Lung microvascular endothelial cell (primary cell): ENCODE results near the gene CYTH3. TPM values are rescaled to one million over a fixed set of nuclear protein-coding genes. Genes with fewer than 3 reads are reported as not detected.
"Not testable (repeated sequence)": the region's sequence is repeated elsewhere in the genome, so short reads cannot be mapped to it uniquely, and the experiment has no call there.

ENCODE experiments used
- DNase-seq, 2 donors: peaks; one replicate each; pipeline versions ENCODE4 v3.0.0 to v3.0.0-alpha.2; 2010; ENCODE audit warnings: low read depth in 2 of 2
- total RNA-seq: library from RNA; depleted of rRNA; stranded (reverse); fragments of >200 nt; gene quantifications from 2 replicates; pipeline ENCODE4 v1.2.1, GENCODE V29; 2014

CYTH3 gene
- total RNA-seq, 1 donor from 2014 or later: 11.1 TPM

DNA sequence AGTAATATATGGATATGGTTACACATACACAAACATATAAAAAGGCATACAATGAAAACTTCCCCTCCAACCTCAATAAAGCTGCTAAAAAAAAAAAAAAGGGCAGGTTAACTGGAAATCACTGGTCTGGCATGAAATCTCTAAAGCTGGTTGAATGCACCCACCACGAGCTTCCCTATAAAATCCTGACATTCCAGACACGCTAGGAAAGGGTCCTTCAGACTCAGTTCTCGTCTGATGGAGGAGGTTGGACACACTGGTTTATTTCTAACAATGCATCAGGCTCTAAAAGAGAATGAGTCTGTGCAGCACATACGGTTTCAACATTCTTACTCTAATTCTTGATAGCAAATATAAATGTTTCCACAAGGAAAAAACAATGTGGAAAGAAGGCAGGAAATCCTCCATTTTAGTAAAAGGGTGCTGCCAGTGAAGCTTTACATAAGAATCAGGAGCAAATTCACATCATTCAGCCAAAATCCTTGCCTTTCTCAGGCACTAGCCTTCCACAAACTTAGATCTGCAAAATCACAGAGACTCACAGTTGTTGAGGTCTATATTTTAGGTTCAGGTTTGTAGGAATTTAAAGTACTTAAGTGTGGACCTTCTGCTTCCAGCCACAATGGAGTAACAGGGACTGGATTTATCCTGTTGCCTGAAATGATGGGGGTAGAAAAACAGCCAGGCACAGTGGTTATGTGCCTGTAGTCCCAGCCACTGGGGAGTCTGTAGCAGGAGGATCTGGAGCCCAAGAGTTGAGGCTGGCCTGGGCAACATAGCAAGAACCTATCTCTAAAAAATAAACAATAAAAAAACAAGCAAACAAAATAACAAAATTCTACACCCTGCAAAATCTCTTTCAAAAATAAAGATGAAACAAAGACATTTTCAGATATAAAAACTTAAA, 73.5 kb downstream of the CYTH3 start:
- no peak for DNase-seq

DNA sequence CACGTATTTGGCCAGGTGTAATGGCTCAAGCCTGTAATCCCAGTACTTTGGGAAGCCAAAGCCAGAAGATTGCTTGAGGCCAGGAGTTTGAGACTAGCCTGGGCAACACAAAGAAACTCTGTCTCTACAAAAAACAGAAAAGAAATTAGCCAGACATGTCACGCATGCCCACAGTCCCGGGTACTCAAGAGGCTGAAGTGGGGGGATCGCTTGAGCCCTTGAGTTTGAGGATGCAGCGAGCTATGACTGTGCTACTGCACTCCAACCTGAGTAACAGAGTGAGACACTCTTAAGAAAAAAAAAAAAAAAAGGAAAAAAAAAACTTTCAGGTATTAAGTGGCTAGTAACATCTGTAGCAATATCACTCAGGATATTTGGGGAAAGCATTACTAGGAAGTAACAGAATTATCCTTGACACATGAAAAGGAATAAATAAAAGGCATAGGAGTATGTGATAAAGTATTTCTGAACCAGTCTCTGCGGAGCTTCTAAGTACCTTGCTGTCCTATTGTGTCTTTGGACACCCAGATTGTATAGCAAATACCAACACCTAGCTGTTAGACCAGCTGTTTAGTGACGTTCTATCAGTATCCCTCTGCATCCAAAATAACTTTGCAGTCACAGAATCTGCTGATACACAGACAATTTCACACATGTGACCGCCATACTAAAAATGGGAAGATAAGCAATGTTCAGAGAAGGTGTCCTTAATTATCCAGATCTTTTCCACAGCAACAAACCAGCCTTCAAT, 74.4 kb downstream of the CYTH3 start:
- DNase-seq: no peak

GRCh38 chr7:6193709-6194108, 78.7 kb downstream of the CYTH3 start:
- DNase-seq: no peak

DNA sequence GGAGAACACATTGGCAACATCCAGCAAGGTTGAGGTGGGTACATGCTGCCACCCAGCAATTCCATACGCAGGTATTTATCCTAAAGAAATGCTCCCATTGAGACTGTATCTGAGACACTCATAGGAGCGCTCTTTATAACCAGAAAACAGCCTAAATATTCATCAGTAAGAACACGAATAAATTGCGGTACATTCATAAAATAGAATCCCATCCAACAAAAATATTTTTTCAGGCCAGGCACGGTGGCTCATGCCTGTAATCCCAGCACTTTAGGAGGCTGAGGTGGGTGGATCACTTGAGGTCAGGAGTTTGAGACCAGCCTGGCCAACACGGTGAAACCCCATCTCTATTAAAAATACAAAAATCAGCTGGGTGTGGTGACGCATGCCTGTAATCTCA, 81.9 kb downstream of the CYTH3 start:
- DNase-seq: not testable (repeated sequence)

GRCh38 chr7:6188389-6188788, 84.0 kb downstream of the CYTH3 start:
- DNase-seq: no peak

DNA sequence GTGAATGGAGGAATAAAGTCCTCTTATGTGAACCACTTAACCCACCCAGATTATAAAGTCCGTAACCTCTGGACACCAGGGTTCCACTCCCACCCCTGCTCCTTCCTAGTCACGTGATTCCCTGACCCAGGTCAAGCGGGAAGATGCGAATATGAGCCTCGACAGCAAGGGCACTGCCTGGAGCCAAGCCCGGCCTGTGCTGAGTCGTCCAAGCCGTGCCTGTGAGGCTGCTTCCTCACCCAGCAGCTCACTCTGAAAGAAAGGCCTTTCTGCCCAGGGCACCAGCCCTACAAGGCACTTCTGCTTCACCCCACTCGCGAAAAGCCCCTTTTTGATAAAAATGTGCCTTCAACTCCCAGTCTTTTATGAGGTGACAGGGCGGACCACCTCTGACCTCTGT, 85.8 kb downstream of the CYTH3 start:
- DNase-seq: no peak

- no peak for DNase-seq
Observed at GRCh38 chr7:6182993-6183392, 89.4 kb downstream of the CYTH3 start.

- DNase-seq: peak in 1 of 2 donors; percentile 47
Observed at GRCh38 chr7:6181136-6181535, 91.3 kb downstream of the CYTH3 start.

- DNase-seq: no peak
Observed at GRCh38 chr7:6180344-6180725, 92.1 kb downstream of the CYTH3 start.

- DNase-seq: no peak
Observed at GRCh38 chr7:6179620-6180343, 92.6 kb downstream of the CYTH3 start.

- DNase-seq: peak in 1 of 2 donors; percentile 31
Observed at GRCh38 chr7:6178298-6179029, 94.0 kb downstream of the CYTH3 start.

DNA sequence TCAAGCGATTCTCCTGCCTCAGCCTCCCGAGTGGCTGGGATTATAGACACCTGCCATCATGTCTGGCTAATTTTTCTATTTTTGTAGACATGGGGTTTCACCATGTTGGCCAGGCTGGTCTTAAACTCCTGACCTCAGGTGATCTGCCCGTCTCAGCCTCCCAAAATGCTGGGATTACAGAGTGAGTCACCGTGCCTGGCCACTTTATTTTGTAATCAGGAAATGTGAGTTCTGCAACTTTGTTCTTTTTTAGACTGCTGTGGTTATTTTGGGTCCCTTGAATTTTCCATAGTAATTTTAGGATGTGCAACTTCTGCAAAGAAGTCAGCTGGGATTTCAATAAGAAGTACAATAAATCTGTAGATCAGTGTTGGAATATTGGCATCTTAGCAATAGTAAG, 96.8 kb downstream of the CYTH3 start:
- DNase-seq: peak; percentile 24 to 27

DNA sequence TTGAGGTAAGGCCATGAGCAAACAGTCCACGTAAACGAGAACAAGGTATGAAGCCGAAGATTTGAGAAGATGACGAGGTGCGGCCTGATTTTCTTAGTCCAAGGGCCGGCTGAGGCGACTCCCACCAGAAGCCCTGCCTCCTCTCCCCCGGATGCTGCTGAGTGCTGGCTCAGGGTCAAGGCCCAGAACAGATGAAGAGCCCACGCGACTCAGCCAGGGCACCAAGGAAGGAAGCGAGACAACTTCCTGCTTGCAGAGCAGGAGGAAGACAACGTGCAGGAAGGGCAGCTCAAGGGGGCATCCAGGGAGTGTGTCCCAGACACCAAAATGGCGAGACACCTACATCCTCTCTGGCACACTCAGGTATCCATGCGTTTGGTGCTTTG, 99.5 kb downstream of the CYTH3 start:
- no peak for DNase-seq

DNA sequence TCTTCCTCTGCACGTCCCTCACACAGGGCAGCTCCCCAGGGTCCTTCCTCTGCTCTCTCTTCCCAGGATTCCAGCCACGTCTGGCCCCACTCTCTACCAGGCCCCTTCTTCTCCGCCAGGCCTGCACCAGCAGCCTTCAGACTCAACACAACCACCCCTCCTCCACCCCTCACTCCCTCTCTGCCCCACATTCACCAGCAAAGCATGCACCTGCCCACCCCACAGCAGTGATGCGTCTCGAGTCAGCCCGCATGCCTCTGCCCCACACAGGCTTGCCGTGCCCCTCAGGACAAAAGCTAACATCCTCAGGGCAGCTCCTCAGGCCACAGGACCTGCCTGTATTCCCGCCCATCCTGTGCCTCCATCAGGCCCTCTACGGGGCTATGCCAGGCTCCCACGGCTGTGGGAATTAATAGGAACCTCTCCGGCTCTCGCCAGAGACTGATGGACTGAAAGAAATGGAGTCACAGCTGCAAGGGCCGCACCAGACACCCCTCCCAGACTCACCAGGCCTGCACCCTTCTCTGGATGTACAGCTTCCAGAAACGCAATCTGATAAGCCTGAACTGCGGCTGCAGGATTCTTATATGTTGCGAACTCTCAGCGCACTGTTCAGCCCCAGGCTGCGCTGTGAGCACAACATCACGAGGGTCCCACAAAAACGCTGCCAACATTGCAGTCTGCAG, 100.1 kb downstream of the CYTH3 start:
- DNase-seq: no peak

GRCh38 chr7:6171532-6172223, 100.7 kb downstream of the CYTH3 start:
- DNase-seq: no peak

- DNase-seq: no peak
Observed at GRCh38 chr7:6170571-6171531, 101.6 kb downstream of the CYTH3 start.

- DNase-seq: no peak
Observed at GRCh38 chr7:6169805-6170520, 102.5 kb downstream of the CYTH3 start.

DNA sequence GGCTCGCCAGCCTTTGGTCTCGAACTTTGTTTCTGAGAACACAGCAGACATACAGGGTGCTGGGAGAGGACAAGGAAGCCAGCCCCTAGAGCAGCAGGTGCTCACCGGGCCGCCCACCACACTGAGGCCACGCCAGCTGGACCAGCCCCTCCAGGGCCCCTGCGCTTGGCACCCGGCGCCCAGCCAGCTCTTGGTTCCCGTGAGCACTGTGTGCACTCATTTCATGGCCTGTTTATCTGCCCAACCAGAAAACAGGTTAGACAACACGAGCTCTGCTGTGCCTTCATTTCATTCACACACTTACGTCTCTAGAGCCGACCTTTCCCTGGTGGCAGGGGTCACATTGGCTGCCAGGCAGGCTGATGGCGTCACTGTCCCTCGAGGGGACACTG, 104.0 kb downstream of the CYTH3 start:
- DNase-seq: no peak
